Epithelial cell of esophagus (primary cell): ENCODE data around the gene MAD2L1BP.
"Not testable (repeated sequence)": the region's sequence is repeated elsewhere in the genome, so short reads cannot be mapped to it uniquely, and the experiment has no call there.

Experiments used
- DNase-seq: peaks from one replicate; pipeline ENCODE4 v3.0.0; 2010; ENCODE audit warnings: low read depth
- H3K4me3 ChIP-seq: 2 replicates; pipeline ENCODE4 v1.5.1; 2011; ENCODE audit warnings: mild to moderate bottlenecking, low read length, control low read depth
- CTCF ChIP-seq: IDR thresholded peaks from 2 replicates; pipeline ENCODE4 v1.5.1; 2011; ENCODE audit warnings: low read depth, mild to moderate bottlenecking, low read length, control low read depth, inconsistent platforms; ENCODE audit not compliant: insufficient read depth; ENCODE audit errors: missing control alignments

MAD2L1BP gene

DNA sequence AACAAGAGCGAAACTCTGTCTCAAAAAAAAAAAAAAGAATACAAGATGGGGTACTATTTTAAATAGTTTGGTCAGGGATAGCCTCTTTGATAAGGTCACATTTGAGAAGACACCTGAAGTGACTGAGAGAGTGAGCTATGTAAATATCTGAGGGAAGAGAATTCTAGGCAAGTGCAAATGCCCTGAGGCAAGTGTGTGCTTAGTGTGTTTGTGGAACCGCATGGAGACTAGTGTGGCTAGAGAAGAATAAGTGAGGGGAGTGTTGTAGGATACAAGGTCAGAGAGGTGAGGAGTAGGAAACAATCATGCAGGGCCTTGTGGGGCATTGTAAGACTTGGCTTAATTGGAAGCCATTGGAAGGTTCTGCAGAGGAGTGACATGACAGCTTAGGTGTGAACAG, 12.6 kb downstream of the MAD2L1BP start:
- no peak for TF ChIP-seq CTCF
- no peak overlapping the region for H3K4me3 ChIP-seq
- DNase-seq, result no peak

DNA sequence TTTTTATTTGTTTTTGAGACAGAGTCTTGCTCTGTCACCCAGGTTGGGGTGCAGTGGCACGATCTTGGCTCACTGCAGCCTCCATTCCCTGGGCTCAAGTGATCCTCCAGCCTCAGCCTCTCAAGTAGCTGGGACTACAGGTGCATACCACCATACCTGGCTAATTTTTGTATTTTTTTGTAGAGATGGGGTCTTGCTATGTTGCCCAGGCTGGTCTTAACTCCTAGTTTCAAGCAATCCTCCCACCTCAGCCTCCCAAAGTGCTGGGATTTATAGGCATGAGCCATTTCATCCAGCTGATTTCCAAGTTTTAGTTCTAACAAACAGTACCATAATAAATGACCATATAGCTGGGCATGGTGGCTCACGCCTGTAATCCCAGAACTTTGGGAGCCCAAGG, 17.2 kb downstream of the MAD2L1BP start:
- H3K4me3 ChIP-seq, result not testable (repeated sequence)

GRCh38 chr6:43657221-43657802, 21.7 kb downstream of the MAD2L1BP start:
- H3K4me3 ChIP-seq, result no peak overlapping the region
- TF ChIP-seq CTCF, result no peak
- DNase-seq, result no peak

More for the DNA sequence above, 17.2 kb downstream of the MAD2L1BP start:
- not testable (repeated sequence) for DNase-seq

GRCh38 chr6:43658161-43658560, 22.5 kb downstream of the MAD2L1BP start:
- no peak for TF ChIP-seq CTCF
- DNase-seq, result no peak
- H3K4me3 ChIP-seq, result no peak overlapping the region

- H3K4me3 ChIP-seq, DNase-seq: not testable (repeated sequence)
Observed at GRCh38 chr6:43662948-43663347, 27.3 kb downstream of the MAD2L1BP start.

DNA sequence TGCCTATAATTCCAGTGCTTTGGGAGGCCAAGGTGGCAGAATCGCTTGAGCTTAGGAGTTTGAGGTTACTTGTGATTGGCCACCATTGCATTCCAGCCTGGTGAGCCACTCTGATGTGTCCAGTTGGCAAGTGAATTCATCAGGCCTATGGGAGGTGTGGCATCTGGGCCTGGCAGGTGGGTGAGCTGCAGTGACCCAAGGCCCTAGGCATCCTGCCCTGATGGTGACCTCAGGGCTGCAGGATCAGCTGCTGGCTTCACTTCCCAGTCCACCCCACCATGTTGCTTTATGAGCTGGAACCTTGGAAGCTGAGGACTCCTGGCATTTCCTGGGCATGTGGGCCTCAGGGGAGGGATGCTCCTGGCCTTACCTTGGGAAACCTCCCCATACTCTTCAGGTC, 29.7 kb downstream of the MAD2L1BP start:
- no peak for DNase-seq
- no peak overlapping the region for H3K4me3 ChIP-seq
- TF ChIP-seq CTCF, result no peak

GRCh38 chr6:43666196-43666920, 30.7 kb downstream of the MAD2L1BP start:
- TF ChIP-seq CTCF, result no peak
- H3K4me3 ChIP-seq, result no peak overlapping the region
- DNase-seq, result no peak
